Kidney glomerular epithelial cell (primary cell): ENCODE measurements around the gene DOCK4.
"Not testable (repeated sequence)": the region's sequence is repeated elsewhere in the genome, so short reads cannot be mapped to it uniquely, and the experiment has no call there.

ENCODE experiments used
- DNase-seq: peaks from one replicate; lab custom pipeline; 2025; lab: John Stamatoyannopoulos, UW

DOCK4 gene

DNA sequence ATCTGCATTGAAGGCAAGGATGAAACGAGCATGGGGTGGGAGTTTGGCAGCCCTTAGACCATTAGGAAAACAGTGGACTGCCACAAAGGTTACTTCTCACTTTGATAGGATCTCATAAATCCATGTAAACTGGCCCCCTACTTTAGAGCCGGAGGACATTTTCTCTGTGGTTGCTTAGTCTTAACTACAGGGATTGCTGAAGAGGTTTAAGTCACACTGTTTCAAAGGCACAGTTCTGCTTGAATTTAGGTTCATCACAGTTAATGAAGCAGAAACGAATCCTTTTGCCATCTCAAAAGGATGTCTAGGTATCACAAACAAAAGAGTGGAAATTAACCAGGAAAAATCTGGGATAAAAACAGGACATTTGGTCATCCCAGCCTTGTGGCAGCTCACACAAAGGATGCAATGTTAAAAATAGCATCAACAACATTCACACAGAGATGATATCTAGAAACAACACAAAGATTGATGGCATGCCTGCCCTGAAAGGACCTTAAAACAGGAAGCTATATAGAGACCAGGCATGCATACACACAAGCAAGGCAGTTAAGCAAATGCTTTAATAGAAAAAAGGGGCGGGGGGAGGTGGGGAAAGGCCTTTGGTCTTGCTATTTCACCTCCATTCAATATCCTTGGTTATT lies 74.0 kb downstream of the DOCK4 start:
- no peak for DNase-seq

GRCh38 chr7:112130729-112131410 lies 75.3 kb downstream of the DOCK4 start:
- DNase-seq = no peak

DNA sequence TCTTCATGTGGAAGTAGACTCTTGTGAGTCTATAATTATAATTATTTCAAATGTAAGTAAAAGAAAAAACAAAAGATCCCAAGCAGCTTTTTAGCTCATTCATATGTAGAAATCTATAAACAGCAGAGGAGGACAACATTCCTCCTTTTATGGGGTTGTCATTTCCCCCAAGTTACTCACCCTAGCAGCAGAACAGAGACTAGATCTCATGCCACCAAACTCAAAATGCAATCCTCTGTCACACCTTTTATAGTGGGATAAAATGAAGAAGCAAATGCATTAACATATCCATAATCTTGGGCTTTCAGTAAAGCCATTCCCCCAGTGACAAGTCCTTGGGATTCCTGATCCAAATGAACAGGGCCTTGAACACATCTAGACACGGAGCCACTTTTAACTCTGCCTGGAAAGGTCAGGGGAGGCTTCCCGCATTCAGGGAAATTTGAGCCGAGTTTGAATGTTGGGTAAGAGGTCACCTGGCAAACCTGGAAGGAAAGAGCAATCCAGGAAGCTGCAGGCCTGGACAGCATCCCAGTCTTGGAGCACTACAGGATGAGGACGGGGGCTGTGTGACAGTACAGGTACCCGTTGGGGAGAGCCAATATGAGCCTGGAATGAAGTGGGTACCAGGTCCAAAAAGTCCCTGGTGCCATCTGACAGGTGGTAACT lies 76.4 kb downstream of the DOCK4 start:
- DNase-seq = no peak

GRCh38 chr7:112128461-112129425 lies 77.5 kb downstream of the DOCK4 start:
- not testable (repeated sequence) for DNase-seq

- DNase-seq = not testable (repeated sequence)
Observed at GRCh38 chr7:112128041-112128440, 78.2 kb downstream of the DOCK4 start.

GRCh38 chr7:112125250-112125649 lies 80.9 kb downstream of the DOCK4 start:
- no peak for DNase-seq

DNA sequence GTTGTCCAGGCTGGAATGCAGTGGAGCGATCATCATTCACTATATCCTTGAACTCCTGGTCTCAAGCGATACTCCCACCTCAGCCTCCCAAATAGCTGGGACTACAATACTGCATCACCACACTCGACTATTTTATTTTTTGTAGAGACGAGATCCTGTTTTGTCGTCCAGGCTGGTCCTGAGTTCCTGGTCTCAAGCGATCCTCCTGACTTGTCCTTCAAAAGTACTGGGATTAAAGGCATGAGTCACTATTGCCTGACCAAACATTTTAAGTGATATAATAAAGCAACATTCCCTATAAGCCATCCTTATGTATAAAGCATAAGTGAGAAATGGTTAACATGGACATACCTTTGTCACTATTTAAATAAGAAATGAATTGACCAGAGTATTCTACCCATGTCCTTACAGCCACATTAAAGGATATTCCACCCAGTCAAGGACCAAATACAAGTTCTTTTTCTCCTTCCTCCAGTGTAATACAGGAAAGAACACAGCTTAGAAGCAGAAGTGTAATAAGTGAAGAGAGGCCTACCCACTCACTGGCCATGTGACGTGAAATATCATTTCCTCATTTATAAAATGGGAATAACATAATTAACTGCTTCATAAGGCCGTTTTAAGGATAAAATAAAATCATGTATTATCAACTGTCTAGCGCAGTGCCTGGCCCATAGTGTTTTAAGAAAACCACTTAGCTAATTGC lies 82.0 kb downstream of the DOCK4 start:
- no peak for DNase-seq

DNA sequence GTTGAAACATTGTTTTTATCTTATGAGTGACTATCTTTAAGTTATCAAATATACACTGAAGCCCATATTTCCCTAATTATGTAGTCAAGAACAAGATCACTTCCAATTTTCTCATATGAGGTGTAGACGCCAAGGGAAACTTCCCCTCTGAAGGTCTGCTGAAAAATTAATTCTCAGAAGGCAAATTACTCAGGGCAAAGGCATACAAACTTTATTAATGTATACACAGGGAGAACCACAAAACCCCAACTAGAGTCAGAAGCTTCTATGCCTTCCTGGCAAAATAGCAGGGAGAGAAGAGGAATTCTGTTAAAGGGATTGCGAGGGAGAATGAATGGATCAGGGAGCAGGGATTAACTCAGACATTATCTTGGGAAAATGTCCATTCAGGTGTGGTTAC lies 83.4 kb downstream of the DOCK4 start:
- DNase-seq = no peak

GRCh38 chr7:112122144-112122543 lies 84.1 kb downstream of the DOCK4 start:
- DNase-seq = no peak

DNA sequence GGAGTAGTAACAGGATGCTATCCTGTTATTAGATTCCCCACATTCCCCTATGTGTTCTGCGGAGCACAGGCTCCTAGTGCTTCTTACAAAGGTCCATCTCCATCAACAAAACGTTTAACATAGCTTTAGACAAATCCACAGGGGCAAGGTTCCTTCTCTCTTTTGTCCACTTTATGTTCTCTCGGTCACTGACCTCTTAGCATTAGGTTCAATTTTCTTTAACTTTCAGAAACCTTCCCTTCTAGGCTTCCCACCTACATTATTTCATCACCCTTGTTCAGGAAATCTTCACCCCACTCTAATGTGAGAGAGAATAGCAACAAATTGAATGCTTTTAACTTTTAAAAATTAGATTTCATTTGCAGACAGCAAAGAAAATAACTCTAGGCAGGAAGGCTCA lies 84.9 kb downstream of the DOCK4 start:
- no peak for DNase-seq

DNA sequence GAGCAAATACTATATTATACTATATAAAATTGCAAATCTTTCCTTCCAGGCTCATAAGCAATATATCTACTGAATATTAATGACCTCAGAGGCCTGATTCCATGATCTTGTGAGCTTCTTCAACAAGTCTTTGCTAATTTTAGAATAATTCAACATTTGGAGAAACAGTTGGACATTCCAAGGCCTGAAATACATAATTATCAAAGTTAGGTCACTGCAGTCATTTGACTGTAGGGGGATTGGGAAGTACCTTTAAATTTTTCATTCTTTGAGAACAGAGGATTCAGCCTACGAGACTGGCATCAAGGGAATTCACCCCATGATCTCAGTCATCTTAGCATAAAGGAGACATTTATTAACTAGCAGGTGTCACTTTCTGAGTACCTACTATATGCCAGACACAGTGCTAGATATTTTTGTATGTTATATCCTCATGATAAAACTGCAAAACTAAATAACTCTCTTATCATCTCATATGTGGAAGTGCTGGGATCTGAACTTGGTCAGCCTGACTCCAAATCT lies 85.4 kb downstream of the DOCK4 start:
- no peak for DNase-seq

GRCh38 chr7:112118581-112119566 lies 87.3 kb downstream of the DOCK4 start:
- no peak for DNase-seq

DNA sequence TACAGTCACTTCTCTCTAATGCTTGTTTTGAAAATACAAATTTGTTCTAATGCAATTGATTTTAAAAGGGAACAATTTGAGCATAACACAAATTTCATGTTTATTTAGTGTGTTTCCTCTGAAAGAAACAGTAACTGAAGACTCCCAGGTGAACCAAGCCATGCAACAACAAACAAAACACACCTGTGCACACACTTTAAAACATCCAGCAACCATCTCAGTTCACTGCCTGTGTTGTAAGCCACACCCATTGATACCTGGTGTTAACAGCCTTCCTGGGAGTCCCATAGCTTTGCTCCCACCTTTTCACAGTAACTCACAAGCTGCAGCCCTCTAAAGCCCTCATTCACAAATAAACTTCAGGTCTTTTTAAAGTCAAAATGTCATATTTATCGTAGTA lies 89.3 kb downstream of the DOCK4 start:
- no peak for DNase-seq

- no peak for DNase-seq
Observed at GRCh38 chr7:112116358-112116757, 89.8 kb downstream of the DOCK4 start.

DNA sequence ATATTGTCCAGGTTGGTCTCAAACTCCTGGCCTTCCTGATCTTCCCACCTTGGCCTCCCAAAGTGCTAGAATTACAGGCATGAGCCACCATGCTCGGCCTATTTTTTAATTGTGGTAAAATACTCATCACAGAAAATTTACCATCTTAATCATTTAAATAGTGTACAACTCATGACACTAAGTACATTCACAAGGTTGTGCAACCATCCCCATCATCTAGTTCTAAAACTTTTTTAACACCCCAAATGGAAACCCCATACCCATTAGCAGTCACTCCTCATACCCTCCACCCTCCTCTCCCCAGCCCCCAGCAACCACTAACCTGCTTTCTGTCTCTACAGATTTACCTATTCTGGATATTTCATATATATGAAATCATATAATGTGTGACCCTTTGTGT lies 90.3 kb downstream of the DOCK4 start:
- DNase-seq = no peak

GRCh38 chr7:112113913-112114575 lies 92.2 kb downstream of the DOCK4 start:
- no peak for DNase-seq

DNA sequence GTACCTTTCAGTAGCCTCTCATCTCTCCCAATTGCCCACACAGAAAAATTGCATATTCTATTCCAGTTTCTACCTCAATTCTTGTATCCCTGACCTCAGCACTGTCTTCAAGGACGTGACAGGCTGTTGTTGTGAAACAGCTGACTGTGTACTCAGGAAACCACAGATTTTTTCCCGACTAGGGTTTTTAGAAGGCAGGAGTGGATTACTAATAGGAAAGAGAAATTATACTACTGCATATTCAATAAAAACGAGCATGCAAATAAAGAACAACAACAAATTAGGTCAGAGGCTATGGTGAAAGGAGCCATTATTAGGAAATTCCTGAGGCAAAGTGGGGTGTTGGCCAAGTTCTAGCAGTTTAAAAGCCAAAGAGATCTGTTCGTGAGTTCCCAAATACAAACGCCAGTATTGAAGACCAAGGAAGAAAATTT lies 93.4 kb downstream of the DOCK4 start:
- DNase-seq = no peak

GRCh38 chr7:112110651-112111050 lies 95.5 kb downstream of the DOCK4 start:
- no peak for DNase-seq

DNA sequence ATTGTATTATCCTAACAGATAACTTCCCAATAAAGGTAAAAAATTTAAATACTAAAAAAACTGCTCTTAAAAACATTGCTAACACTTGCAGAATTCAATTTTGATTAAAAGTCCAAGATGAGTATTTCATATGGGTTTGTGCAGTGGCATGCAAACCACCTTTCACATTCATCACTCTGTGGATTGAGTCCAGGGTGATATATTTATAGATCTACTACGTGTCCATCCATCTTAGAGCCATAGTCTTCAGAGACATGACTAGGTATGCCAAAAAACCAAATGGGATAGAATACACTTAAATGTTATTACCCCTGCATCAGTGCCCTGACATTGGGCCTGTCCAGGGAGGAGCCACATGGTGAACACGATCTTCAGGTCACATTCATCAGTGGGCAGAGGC lies 96.0 kb downstream of the DOCK4 start:
- no peak for DNase-seq
